ENCODE results near the gene TRAPPC2L.
"Not testable (repeated sequence)": the region's sequence is repeated elsewhere in the genome, so short reads cannot be mapped to it uniquely, and the experiment has no call there.

The TRAPPC2L gene

DNA sequence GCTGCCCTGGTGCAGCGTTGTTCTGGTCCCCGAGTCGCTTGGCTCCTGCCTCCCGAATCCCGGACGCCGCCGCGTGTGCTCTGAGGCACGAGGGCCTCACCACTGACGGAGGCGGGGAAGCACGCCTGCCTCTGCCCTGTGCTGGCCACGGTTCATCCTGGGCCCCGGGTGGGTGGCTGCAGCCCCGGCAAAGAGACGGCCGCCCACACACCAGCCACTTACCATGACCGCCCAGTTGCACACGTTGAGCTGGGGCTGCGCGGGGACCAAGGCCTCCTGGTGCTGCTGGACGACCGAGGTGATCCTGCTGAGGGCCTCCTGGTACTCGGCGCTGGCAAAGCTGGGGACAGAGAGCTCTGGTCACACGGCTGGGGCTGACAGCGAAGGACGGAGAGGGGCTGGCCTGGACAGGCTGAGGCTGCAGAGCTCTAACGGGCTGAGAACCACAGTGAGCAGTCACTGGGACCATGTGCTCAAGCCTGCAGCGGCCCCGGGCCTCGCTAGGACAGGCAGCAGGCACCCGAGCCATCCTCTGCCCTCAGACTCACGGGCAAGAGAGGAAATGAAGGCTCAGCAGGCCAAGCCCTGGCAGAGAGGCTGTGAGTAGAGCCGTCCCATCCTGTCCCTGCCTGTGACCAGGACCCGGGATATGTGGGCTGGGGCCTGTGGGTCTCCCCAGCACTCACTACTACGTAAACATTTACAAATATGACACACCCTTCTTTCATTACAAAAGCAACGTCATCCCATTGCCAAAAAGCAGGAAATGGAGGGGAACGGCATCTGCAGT is 38.9 kb upstream of the TRAPPC2L start:
- DNase-seq (ENCODE audit: low read depth in 1 of 2, low spot score in 1 of 2), result no peak

DNA sequence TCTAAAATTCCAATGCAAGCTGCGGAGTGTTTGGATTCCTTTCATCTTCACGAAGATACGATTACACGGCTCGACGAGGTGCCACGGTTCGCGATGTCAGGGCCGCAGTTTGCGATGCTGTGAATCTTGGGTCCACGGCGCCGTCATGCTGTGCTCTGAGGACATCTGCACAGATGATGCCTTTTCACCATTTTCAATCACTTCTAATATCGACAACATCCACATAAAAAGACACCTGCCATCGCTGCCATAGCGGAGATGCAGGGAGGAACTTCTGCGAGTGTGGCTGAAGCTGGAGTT is 38.4 kb upstream of the TRAPPC2L start:
- no peak for DNase-seq (ENCODE audit: low read depth in 1 of 2, low spot score in 1 of 2)

DNA sequence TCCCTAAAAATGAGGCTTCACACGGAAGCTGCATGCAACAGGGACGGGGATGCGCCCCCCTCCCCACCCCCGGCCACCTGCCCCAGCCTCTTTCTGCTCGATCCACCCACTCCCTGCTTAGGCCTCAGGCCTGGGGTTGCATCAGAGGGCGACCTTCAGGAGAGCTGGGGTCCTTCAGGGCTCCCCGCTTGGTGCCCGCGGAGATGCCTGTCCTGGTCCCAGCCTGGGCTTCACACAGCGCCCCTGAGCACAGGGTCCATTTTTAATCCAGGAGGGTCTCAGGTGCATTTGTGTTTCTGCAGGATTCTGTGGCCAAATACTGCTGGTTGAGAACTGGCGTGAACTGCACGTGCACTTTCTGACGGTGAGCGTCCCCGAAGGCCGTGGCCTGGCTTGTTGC is 37.8 kb upstream of the TRAPPC2L start:
- DNase-seq (ENCODE audit: low read depth in 1 of 2, low spot score in 1 of 2), result no peak

- DNase-seq (ENCODE audit: low read depth in 1 of 2, low spot score in 1 of 2), result no peak
Observed at GRCh38 chr16:88820385-88821025, 36.4 kb upstream of the TRAPPC2L start.

GRCh38 chr16:88821168-88821850 is 35.6 kb upstream of the TRAPPC2L start:
- no peak for DNase-seq (ENCODE audit: low read depth in 1 of 2, low spot score in 1 of 2)

DNA sequence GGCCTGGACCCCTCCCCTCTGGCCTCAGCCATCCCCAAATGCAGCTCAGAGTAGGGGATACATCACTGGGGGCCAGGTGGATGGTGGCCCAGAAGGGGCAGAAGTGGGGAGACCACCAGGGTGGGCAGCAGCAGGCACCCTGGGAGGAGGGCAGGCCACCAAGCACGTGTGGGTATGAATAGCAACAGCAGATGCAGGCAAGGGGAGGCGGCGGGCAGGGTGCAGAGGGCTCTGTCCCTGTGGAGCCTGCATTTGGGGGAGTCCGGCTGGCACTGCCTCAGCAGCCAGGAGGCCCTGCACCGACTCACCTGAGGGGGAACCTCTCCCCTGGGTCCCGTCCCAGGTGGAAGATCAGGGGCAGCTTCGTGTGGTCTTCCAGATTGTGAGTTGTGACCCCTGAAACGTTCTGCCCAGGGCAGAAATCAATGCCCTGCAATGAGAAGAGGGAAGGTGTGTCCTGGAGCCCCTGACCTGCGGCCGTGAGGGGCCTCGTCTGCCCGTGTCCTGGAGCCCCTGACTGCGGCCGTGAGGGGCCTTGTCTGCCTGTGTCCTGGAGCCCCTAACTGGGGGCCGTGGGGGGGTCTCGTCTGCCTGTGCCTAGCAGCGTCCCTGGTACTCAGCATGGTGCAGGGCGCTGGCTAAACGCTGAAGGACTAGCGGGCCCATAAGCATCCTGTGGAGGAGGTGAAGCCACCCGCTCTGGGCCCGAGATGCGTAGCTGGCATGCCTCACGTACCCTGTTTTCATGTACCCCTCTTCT is 34.5 kb upstream of the TRAPPC2L start:
- DNase-seq (ENCODE audit: low read depth in 1 of 2, low spot score in 1 of 2), result no peak

DNA sequence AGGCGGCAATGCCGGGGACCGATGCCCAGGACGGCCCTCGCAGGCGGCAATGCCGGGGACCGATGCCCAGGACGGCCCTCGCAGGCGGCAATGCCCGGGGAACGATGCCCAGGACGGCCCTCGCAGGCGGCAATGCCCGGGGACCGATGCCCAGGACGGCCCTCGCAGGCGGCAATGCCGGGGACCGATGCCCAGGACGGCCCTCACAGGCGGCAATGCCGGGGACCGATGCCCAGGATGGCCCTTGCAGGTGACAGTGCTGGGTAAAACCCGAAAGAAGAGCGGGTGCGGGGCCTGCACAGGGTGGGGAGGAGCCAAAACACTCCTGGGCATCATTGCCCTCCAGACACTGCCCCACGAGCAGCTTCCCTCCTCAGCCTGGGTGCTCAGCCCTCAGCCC is 33.3 kb upstream of the TRAPPC2L start:
- not testable (repeated sequence) for DNase-seq (ENCODE audit: low read depth in 1 of 2, low spot score in 1 of 2)

DNA sequence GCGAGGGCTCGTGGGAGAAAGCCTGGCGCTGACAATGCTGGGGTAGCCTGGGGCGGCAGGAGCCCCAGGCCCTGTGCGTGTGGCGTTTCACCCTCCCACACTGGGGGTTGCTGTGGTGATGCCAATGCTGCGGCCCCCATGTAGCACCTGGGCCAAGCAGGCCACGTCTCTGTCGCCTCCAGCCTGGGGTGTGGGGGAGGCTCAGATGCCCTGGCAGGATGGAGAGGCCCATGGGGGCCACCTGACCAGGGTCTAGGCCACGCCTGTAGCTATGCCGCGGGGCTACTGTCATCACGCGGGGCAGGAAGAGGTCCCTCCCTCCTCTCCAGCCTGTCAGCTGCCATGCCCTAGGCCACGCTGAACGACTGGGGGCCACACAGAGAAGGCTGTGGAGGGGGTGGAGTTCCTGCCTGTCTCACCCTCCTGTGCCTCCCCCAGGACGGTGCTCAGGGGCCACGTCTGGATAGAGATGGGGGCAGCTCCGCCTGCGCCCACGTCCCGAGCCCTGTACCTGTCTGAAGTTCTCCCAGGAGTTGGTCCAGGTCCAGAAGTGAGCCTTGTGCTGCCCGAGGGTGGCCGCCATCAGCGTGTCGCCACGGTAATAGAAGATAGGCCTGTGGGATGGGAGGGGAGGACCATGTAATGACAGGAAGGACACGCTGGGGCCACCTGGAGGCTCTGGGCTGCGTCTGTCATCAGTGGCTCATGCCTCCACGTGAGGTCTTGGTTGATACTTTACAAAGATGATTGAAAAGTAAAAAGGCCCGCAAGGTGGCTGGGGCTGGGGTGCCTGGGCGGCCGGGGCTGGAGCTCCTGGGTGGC is 32.5 kb upstream of the TRAPPC2L start:
- no peak for DNase-seq (ENCODE audit: low read depth in 1 of 2, low spot score in 1 of 2)

DNA sequence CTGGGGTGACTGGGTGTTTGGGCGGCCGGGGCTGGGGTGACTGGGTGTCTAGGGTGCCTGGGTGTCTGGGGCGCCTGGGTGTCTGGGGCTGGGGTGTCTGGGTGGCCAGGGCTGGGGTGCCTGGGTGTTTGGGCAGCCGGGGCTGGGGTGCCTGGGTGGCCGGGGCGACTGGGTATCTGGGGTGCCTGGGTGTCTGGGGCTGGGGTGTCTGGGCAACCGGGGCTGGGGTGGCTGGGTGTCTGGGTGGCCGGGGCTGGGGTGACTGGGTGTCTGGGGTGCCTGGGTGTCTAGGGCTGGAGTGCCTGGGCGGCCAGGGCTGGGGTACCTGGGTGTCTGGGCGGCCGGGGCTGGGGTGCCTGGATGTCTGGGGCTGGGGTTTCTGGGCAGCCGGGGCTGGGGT is 31.8 kb upstream of the TRAPPC2L start:
- DNase-seq (ENCODE audit: low read depth in 1 of 2, low spot score in 1 of 2), result no peak

- no peak for DNase-seq (ENCODE audit: low read depth in 1 of 2, low spot score in 1 of 2)
Observed at GRCh38 chr16:88826070-88826840, 30.7 kb upstream of the TRAPPC2L start.

- no peak for DNase-seq (ENCODE audit: low read depth in 1 of 2, low spot score in 1 of 2)
Observed at GRCh38 chr16:88827727-88828126, 29.2 kb upstream of the TRAPPC2L start.

- DNase-seq (ENCODE audit: low read depth in 1 of 2, low spot score in 1 of 2), result no peak
Observed at GRCh38 chr16:88828711-88829110, 28.2 kb upstream of the TRAPPC2L start.

DNA sequence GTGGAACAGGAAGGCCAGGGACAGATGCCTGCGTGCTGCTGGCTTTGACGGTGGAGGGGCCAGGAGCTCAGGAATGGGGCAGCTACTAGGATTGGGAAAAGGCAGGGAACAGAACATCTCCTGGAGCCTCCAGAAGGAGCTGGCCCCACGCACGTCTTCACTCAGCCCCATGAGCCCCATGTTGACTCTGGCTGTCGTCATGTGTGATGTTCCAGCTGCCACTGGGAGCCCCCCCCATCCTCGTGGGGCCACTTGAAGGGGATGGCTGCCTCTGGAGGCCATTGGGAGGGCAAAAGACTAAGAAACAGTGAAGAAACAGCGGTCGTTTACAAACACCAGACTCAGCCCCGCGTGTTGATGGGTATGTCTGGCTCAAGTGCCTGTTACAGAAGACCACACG is 26.7 kb upstream of the TRAPPC2L start:
- no peak for DNase-seq (ENCODE audit: low read depth in 1 of 2, low spot score in 1 of 2)

DNA sequence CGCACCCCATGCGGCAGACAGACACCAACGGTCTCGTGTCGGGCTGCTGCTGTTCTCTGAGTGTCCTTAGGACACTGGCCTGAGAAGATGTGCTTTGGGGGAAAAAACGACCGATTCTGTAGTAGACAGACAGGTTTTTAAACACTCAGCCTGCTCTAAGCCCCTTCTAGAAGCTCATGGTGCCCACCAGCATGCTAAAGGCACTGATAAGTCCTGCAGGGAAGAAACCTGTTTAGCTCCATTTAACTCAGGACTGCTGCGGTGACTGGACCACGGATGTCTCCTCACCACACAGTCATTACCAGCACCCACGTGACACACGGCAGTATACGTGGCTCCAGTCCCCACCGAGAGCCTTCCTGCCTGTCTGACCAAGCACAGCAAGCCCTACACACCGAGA is 26.1 kb upstream of the TRAPPC2L start:
- no peak for DNase-seq (ENCODE audit: low read depth in 1 of 2, low spot score in 1 of 2)

DNA sequence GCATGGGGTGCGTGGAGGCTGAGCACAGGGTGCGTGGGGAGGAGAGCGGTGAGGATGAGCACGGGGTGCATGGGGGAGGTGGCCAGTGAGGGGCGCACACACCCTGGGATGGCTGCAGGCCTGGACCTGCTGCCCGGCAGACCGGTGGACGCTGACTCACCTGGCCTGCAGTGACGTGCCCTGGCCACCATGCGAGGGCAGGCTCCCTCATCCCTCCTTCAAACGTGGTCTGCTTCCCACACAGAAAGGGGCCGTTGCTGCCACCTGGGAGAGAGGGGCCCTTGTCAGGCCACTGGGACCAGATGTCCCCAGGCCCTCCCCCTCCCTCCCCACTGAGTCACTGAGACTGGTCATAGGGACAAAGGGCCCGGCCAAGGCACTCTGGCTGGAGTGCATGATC is 25.1 kb upstream of the TRAPPC2L start:
- no peak for DNase-seq (ENCODE audit: low read depth in 1 of 2, low spot score in 1 of 2)

- DNase-seq (ENCODE audit: low read depth in 1 of 2, low spot score in 1 of 2), result no peak
Observed at GRCh38 chr16:88833086-88833485, 23.8 kb upstream of the TRAPPC2L start.

GRCh38 chr16:88834670-88835069 is 22.3 kb upstream of the TRAPPC2L start:
- DNase-seq (ENCODE audit: low read depth in 1 of 2, low spot score in 1 of 2), result no peak

GRCh38 chr16:88835383-88835782 is 21.5 kb upstream of the TRAPPC2L start:
- DNase-seq (ENCODE audit: low read depth in 1 of 2, low spot score in 1 of 2), result no peak

DNA sequence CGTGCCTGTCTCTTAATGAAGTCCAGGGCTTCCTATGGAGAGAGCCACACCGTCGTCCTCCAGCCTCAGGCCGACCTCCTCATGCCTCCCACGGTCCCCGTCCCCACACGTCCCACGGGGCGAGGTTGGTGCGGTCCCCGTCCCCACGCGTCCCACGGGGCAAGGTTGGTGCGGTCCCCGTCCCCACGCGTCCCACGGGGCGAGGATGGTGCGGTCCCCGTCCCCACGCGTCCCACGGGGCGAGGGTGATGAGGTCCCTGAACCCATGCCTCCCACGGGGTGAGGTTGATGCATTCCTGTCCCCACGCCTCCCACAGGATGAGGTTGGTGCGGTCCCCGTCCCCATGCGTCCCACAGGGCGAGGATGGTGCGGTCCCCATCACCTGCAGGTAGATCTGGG is 21.1 kb upstream of the TRAPPC2L start:
- DNase-seq (ENCODE audit: low read depth in 1 of 2, low spot score in 1 of 2), result no peak

DNA sequence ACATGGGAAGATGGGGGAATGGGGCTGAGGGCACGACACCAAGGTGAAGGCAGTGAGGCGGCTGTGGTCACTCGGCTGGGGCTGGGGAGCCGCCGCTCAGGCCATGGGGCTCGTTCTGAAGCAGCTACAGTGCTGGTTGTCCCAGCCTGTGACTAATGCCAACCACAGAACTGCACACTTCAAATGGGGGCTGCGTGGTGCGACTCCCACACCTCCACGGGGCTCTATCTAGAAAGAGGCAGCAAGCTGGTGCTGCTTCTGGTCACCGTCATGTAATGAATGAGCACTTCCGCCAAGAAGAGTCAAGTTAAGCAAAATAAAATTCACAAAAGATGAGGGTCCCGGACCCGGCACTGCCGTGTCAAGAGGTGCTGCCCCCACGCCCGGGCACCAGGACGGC is 20.1 kb upstream of the TRAPPC2L start:
- DNase-seq (ENCODE audit: low read depth in 1 of 2, low spot score in 1 of 2), result no peak

Data from stimulated activated CD4-positive, alpha-beta T cell treated with anti-CD3 and anti-CD28 coated beads, Interleukin-15, amount 100 ng/mL, for 1 hour (primary cell).